ENCODE measurements around the gene TAF11. TPM values are rescaled to one million over a fixed set of nuclear protein-coding genes. Genes with fewer than 3 reads are reported as not detected.

Gene TAF11
- total and polyA plus RNA-seq, 2 donors (not counting 3 experiments of a cell fraction or from before 2014, with no cell fraction given), result 30.7 to 37.1 TPM

DNA sequence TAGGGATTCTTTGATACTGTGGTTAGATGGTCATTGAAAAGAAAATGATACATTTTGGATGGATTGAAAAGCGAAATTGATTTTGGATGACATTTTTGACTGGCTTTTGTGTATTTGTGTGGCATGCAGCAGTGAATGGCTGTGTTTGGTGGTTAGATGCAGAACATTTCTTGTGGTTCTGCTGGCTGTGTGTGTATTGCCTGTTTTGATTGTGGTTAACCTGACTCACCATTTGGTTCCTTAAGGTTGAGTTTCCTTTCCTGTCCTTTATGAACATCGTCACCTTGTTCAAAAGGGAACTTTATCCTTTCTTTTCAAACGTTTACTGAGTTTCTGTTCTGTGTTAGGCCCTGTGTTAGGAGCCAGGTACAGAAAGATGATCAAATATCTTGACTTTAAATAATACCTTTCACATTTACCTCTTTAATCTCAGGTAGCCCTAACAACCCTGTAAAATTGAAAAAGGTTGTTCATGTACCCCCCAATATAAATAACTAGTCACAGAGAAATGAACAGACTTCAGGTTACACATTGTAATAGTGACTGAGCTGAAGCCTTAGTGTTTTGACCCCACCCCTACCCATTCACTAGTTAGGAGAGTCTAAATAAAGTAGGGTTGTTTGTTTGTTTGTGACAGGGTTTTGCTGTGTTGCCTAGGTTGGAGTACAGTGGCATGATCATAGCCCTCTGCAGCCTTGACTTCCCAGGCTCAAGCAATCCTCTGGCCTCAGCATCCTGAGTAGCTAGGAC, 25.0 kb upstream of the TAF11 start:
- Histone ChIP-seq H3K9me1 (replicated peaks; ENCODE audit: control insufficient read depth, extremely low read depth, insufficient read depth, low read length) (no peaks in the 10 kb centered on the region), H3K9me3 (replicated peaks; ENCODE audit: control insufficient read depth, insufficient read depth, low read length) (no peaks in the 10 kb centered on the region), H4K20me1 (replicated peaks; ENCODE audit: control insufficient read depth, extremely low read depth, insufficient read depth, low read length) (no peaks in the 10 kb centered on the region), H3K4me3 (replicated peaks in 1 of 3; ENCODE audit: insufficient read depth in 1 of 3, low read depth in 1 of 3, low read length in 3 of 3) (no peak overlapping the region), H3K27ac (ENCODE audit: insufficient read depth, low read depth, low read length) (peak overlapping the region; percentile 67), H3K27me3 (ENCODE audit: control insufficient read depth in 2 of 2, insufficient read depth in 2 of 2, low read length in 2 of 2) (no peaks in the 10 kb centered on the region), H3K4me1 (ENCODE audit: control insufficient read depth, extremely low read depth, insufficient read depth, low read length) (peaks cover 20% of the 10 kb centered on the region), H3K79me2 (ENCODE audit: control insufficient read depth, insufficient read depth, low read length) (peaks cover 5% of the 10 kb centered on the region), H3K4me2 (ENCODE audit: insufficient read depth, low read length) (peak overlapping the region; percentile 72), H2AFZ (ENCODE audit: low read depth, low read length) (no peak overlapping the region), H3K36me3 (ENCODE audit: control insufficient read depth in 2 of 2, extremely low read depth in 1 of 2, insufficient read depth in 2 of 2, low read length in 2 of 2) (no peaks in the 10 kb centered on the region), H3K9ac (replicated peaks; ENCODE audit: extremely low read depth, insufficient read depth, low read length) (no peak overlapping the region)
- intact Hi-C loops (cut with micrococcal nuclease), result no loop called here
- POLR2A ChIA-PET, result no interaction called here
- FAIRE-seq (peak; percentile 33), DNase-seq (ENCODE audit: low read depth, low spot score) (peak; percentile 16)
- CTCF ChIA-PET, result interaction anchor here (1.2 kb wide), 1 partner anchor 21 kb away, joined by 3 read pairs; no protein-coding TSS in a partner anchor
- BruUV-seq (replicated peaks), result no TSS peak
- TF ChIP-seq GATA2 (IDR thresholded peaks at IDR 0.05; ENCODE audit: insufficient read depth, insufficient read length, low read depth, low read length) (no peak), MYC (IDR thresholded peaks at IDR 0.05; ENCODE audit: low read depth, low read length) (no peak), JUN (IDR thresholded peaks at IDR 0.05; ENCODE audit: borderline replicate concordance, insufficient read depth, insufficient read length, low read depth) (peak; percentile 49), FOS (IDR thresholded peaks at IDR 0.05; ENCODE audit: borderline replicate concordance, insufficient read depth, low read length) (peak; percentile 79), POLR2A (IDR thresholded peaks at IDR 0.05; ENCODE audit: low read depth, low read length) (no peak)
- TF ChIP-seq, protein P1, sequence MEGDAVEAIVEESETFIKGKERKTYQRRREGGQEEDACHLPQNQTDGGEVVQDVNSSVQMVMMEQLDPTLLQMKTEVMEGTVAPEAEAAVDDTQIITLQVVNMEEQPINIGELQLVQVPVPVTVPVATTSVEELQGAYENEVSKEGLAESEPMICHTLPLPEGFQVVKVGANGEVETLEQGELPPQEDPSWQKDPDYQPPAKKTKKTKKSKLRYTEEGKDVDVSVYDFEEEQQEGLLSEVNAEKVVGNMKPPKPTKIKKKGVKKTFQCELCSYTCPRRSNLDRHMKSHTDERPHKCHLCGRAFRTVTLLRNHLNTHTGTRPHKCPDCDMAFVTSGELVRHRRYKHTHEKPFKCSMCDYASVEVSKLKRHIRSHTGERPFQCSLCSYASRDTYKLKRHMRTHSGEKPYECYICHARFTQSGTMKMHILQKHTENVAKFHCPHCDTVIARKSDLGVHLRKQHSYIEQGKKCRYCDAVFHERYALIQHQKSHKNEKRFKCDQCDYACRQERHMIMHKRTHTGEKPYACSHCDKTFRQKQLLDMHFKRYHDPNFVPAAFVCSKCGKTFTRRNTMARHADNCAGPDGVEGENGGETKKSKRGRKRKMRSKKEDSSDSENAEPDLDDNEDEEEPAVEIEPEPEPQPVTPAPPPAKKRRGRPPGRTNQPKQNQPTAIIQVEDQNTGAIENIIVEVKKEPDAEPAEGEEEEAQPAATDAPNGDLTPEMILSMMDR (IDR thresholded peaks at IDR 0.05; ENCODE audit: extremely low read depth in 1 of 2, insufficient read depth in 1 of 2, low read depth in 1 of 2, low read length in 2 of 2), result no peak
- dilution Hi-C loops (cut with MboI; ENCODE audit: extremely low pct_ligation_motif_present, low sequenced_read_pairs), result no loop called here

Data from endothelial cell of umbilical vein (primary cell).